ENCODE measurements around the gene TMEM184A. TPM values are rescaled to one million over a fixed set of nuclear protein-coding genes. Genes with fewer than 3 reads are reported as not detected.

Gene TMEM184A
- polyA plus RNA-seq, 2 of the 4 experiments (the other 2 are of a cell fraction), result 14.3 to 18.4 TPM

DNA sequence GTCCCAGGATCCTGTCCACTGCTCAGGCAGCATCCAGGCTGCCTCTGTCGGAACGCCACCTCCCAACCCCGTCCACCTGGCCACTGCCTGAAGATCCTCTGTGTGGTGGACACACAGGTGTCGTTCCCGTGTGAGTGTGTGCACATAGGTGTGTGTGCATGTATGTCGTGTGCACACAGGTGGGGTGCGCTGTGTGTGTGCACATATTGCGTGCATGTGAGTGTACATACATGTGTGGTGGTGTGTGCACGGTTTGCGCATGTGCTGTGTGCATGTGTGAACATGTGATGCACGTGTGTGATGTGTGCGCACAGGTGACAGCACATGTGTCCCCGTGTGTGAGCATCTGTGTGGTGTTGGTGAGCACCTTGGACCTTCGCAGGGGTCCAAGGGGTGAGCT is 7.1 kb downstream of the TMEM184A start:
- FAIRE-seq, result no peak
- TF ChIP-seq MAZ (IDR thresholded peaks at IDR 0.05; ENCODE audit: borderline replicate concordance, low read depth, low read length), result no peak
- no peak for TF ChIP-seq SREBF2 (IDR thresholded peaks at IDR 0.05)
- no peak for TF ChIP-seq ZNF302 (CRISPR knock-in tag; IDR thresholded peaks at IDR 0.05)
- TF ChIP-seq POLR2AphosphoS2 (conservative IDR thresholded peaks at IDR 0.05; ENCODE audit: low read length), result peak; percentile 83; the same call in 1 of the 2 replicates
- no peak for TF ChIP-seq ZFP36 (IDR thresholded peaks at IDR 0.05; ENCODE audit: borderline replicate concordance, partially characterized antibody)
- no peak for TF ChIP-seq NPAS2 (CRISPR knock-in tag; IDR thresholded peaks at IDR 0.05; ENCODE audit: borderline replicate concordance)
- TF ChIP-seq, protein P1, sequence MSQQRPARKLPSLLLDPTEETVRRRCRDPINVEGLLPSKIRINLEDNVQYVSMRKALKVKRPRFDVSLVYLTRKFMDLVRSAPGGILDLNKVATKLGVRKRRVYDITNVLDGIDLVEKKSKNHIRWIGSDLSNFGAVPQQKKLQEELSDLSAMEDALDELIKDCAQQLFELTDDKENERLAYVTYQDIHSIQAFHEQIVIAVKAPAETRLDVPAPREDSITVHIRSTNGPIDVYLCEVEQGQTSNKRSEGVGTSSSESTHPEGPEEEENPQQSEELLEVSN (IDR thresholded peaks at IDR 0.05; ENCODE audit: borderline replicate concordance, low read depth), result no peak
- TF ChIP-seq HDAC2 (IDR thresholded peaks at IDR 0.05), result no peak
- TF ChIP-seq HOXA7 (CRISPR knock-in tag; IDR thresholded peaks at IDR 0.05), result no peak
- no peak for TF ChIP-seq SMC3 (IDR thresholded peaks at IDR 0.05)
- TF ChIP-seq, protein P2, sequence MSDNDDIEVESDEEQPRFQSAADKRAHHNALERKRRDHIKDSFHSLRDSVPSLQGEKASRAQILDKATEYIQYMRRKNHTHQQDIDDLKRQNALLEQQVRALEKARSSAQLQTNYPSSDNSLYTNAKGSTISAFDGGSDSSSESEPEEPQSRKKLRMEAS (IDR thresholded peaks at IDR 0.05), result no peak
- TF ChIP-seq, protein P3, sequence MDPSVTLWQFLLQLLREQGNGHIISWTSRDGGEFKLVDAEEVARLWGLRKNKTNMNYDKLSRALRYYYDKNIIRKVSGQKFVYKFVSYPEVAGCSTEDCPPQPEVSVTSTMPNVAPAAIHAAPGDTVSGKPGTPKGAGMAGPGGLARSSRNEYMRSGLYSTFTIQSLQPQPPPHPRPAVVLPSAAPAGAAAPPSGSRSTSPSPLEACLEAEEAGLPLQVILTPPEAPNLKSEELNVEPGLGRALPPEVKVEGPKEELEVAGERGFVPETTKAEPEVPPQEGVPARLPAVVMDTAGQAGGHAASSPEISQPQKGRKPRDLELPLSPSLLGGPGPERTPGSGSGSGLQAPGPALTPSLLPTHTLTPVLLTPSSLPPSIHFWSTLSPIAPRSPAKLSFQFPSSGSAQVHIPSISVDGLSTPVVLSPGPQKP (IDR thresholded peaks at IDR 0.05; ENCODE audit: low read depth, low read length), result no peak
- no peak for TF ChIP-seq GATA3 (IDR thresholded peaks at IDR 0.05; ENCODE audit: borderline replicate concordance)
- no peak for TF ChIP-seq JUN (IDR thresholded peaks at IDR 0.05)
- no peak for TF ChIP-seq EHF (CRISPR knock-in tag; IDR thresholded peaks at IDR 0.05)
- TF ChIP-seq CBX8 (IDR thresholded peaks at IDR 0.05), result no peak
- peak; percentile 61; the same call in 1 of the 2 replicates for TF ChIP-seq KDM1A (IDR thresholded peaks at IDR 0.05; ENCODE audit: low read depth)
- TF ChIP-seq, protein P4, sequence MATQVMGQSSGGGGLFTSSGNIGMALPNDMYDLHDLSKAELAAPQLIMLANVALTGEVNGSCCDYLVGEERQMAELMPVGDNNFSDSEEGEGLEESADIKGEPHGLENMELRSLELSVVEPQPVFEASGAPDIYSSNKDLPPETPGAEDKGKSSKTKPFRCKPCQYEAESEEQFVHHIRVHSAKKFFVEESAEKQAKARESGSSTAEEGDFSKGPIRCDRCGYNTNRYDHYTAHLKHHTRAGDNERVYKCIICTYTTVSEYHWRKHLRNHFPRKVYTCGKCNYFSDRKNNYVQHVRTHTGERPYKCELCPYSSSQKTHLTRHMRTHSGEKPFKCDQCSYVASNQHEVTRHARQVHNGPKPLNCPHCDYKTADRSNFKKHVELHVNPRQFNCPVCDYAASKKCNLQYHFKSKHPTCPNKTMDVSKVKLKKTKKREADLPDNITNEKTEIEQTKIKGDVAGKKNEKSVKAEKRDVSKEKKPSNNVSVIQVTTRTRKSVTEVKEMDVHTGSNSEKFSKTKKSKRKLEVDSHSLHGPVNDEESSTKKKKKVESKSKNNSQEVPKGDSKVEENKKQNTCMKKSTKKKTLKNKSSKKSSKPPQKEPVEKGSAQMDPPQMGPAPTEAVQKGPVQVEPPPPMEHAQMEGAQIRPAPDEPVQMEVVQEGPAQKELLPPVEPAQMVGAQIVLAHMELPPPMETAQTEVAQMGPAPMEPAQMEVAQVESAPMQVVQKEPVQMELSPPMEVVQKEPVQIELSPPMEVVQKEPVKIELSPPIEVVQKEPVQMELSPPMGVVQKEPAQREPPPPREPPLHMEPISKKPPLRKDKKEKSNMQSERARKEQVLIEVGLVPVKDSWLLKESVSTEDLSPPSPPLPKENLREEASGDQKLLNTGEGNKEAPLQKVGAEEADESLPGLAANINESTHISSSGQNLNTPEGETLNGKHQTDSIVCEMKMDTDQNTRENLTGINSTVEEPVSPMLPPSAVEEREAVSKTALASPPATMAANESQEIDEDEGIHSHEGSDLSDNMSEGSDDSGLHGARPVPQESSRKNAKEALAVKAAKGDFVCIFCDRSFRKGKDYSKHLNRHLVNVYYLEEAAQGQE (IDR thresholded peaks at IDR 0.05), result no peak
- POLR2A ChIA-PET, result interaction anchor here (1.0 kb wide), 1 partner anchor 16 kb away, joined by 3 read pairs; no protein-coding TSS in a partner anchor

DNA sequence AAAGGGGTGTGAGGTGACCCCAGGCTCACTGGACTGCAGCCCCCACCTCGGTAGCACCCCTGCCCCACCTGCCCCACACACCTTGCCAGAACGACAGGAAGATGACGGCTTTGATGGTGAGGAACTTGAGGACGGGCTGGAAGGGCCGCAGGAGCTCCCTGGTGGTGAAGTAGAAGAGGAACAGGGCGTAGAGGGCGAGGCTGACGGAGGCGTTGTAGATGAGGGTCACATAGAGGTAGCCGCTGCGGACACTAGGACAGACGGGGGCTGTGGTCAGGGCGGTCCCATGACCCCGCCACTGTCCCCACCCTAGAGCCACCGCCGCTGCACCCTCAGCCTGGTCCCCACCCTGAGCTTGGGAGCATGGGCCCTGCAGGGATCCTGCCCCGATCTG is 7.6 kb downstream of the TMEM184A start:
- Histone ChIP-seq H3K9me3 (no peaks in the 10 kb centered on the region), H3K27ac (peak overlapping the region in 1 of 2 experiments; percentile 98; a peak in 3 of 6 replicates), H3K4me3 (no peak overlapping the region), H3K4me2 (no peak overlapping the region), H3K4me1 (peaks cover 47% of the 10 kb centered on the region)
- ATAC-seq (peak in 1 of 2 experiments; percentile 1; a peak in 3 of 6 replicates), DNase-seq (ENCODE audit: low read depth in 1 of 2, low spot score in 1 of 2) (peak in 1 of 2 experiments; percentile 53), FAIRE-seq (no peak)
- WGBS (ENCODE audit: missing lambda C conversion rate), result 76% methylated on average over 17 of the region's 17 CpGs
- TF ChIP-seq CEBPB (IDR thresholded peaks at IDR 0.05) (no peak), JUN (IDR thresholded peaks at IDR 0.05) (0 out of 5 replicates have a peak, but pooled peaks of 1 of the 2 experiments have one; percentile 37), TP53 (CRISPR knock-in tag; IDR thresholded peaks at IDR 0.05) (no peak), RAD21 (conservative IDR thresholded peaks at IDR 0.05 in 1 of 2, IDR thresholded peaks at IDR 0.05 in 1 of 2) (peak; percentile 12 to 38; a peak in 1 of 5 replicates)
- POLR2A ChIA-PET, result interaction anchor here (1.0 to 1.4 kb wide), 2 partner anchors 15 to 16 kb away, joined by 3 read pairs; no protein-coding TSS in a partner anchor
- CTCF ChIA-PET, result interaction anchor here (0.5 to 18.4 kb wide), 9 partner anchors 8 to 802 kb away, joined by 3 to 204 read pairs (median 4); partner anchors contain the start of gene TMEM184A

More for the DNA sequence above, 7.1 kb downstream of the TMEM184A start:
- no peak overlapping the region for H3K4me2 ChIP-seq
- ATAC-seq, result no peak
- WGBS (ENCODE audit: missing lambda C conversion rate), result 91% methylated on average over 14 of the region's 14 CpGs
- H3K4me3 ChIP-seq, result no peak overlapping the region
- peak in 1 of 2 experiments; percentile 40 for DNase-seq (ENCODE audit: low read depth in 1 of 2, low spot score in 1 of 2)
- CTCF ChIA-PET, result interaction anchor here (1.0 to 18.4 kb wide), 4 partner anchors 8 to 42 kb away, joined by 3 to 204 read pairs (median 4); partner anchors contain the start of gene TMEM184A
- peak overlapping the region in 1 of 2 experiments; percentile 98; a peak in 1 of 6 replicates for H3K27ac ChIP-seq
- peaks cover 42% of the 10 kb centered on the region for H3K4me1 ChIP-seq
- H3K9me3 ChIP-seq, result no peaks in the 10 kb centered on the region

Measured in A549 (cell line).